ENCODE data around the gene USP31.

USP31 gene

DNA sequence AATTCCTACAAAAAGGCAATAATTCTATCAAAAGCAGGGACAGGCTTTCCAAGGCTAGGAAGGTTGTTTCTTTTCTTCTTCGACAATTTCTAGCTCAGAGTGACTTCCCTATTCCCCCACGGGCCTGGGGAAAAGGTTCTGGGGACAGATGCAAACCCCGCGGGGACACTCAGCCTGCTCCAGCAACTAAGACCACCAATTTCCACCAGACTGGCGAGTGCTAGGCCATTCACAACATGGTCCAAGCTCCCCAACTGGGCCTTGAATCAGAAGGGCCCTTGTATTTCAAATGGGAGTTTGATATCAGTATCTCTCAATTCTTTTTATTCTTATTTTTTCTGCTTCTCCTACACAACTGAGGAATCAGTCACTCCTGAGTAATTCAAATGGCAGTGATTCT lies 86.7 kb downstream of the USP31 start:
- TF ChIP-seq, protein P1, sequence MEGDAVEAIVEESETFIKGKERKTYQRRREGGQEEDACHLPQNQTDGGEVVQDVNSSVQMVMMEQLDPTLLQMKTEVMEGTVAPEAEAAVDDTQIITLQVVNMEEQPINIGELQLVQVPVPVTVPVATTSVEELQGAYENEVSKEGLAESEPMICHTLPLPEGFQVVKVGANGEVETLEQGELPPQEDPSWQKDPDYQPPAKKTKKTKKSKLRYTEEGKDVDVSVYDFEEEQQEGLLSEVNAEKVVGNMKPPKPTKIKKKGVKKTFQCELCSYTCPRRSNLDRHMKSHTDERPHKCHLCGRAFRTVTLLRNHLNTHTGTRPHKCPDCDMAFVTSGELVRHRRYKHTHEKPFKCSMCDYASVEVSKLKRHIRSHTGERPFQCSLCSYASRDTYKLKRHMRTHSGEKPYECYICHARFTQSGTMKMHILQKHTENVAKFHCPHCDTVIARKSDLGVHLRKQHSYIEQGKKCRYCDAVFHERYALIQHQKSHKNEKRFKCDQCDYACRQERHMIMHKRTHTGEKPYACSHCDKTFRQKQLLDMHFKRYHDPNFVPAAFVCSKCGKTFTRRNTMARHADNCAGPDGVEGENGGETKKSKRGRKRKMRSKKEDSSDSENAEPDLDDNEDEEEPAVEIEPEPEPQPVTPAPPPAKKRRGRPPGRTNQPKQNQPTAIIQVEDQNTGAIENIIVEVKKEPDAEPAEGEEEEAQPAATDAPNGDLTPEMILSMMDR (IDR thresholded peaks at IDR 0.05; ENCODE audit: borderline replicate concordance, control extremely low read depth, extremely low read depth, insufficient read depth, missing control alignments): no peak
- in situ Hi-C loops (cut with MboI; ENCODE audit: low sequenced_read_pairs, unreplicated experiment): no loop called here
- no peak for DNase-seq (ENCODE audit: low spot score)

- TF ChIP-seq, protein P1 (IDR thresholded peaks at IDR 0.05; ENCODE audit: borderline replicate concordance, control extremely low read depth, extremely low read depth, insufficient read depth, missing control alignments): no peak
- in situ Hi-C loops (cut with MboI; ENCODE audit: low sequenced_read_pairs, unreplicated experiment): no loop called here
- no peak for DNase-seq (ENCODE audit: low spot score)
These were observed 87.6 kb downstream of the USP31 start for GRCh38 chr16:23061669-23062068.

DNA sequence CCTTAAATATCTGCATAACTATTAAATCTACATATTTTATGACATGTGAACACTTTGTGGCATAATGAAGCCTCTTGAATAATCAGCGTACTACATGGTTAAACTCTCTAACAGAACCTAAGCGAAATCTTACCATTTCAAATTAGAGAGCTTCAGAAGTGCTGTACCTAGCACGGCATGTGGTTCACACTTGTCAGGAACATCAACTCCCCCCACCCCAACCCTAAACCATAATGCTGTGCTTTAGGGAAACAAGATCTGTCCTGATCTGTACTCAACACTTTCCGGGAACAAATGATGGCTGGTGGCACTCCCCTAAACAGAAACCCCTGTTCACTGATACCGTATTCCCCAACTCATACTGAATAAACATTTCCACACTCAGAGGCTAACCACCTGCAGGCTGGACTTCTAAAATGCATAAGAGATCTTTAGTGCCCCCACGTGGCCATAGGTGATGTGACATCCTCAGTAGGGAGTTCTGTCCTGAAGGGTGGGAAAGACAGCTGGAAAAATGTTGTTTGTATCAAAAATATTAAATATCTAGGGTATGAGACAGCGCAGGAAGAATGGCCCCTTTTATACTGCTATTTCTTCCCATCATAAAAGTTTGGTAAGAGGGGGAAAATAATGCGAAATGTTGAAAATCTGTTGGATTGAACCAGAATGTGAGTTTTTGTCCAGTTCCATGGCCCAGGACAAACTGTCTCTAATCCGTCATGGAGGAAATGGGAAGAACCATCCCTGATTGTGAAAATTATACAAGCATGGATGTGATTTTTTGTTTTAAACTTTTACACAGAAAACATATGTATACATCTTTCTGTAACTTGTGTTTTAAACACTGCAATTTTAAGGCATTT lies 88.6 kb downstream of the USP31 start:
- TF ChIP-seq, protein P1 (IDR thresholded peaks at IDR 0.05; ENCODE audit: borderline replicate concordance, control extremely low read depth, extremely low read depth, insufficient read depth, missing control alignments): peak; percentile 74
- DNase-seq (ENCODE audit: low spot score): peak; percentile 66
- in situ Hi-C loops (cut with MboI; ENCODE audit: low sequenced_read_pairs, unreplicated experiment): no loop called here

GRCh38 chr16:23059433-23059832 lies 89.8 kb downstream of the USP31 start:
- in situ Hi-C loops (cut with MboI; ENCODE audit: low sequenced_read_pairs, unreplicated experiment): no loop called here
- TF ChIP-seq, protein P1 (IDR thresholded peaks at IDR 0.05; ENCODE audit: borderline replicate concordance, control extremely low read depth, extremely low read depth, insufficient read depth, missing control alignments): no peak
- no peak for DNase-seq (ENCODE audit: low spot score)

DNA sequence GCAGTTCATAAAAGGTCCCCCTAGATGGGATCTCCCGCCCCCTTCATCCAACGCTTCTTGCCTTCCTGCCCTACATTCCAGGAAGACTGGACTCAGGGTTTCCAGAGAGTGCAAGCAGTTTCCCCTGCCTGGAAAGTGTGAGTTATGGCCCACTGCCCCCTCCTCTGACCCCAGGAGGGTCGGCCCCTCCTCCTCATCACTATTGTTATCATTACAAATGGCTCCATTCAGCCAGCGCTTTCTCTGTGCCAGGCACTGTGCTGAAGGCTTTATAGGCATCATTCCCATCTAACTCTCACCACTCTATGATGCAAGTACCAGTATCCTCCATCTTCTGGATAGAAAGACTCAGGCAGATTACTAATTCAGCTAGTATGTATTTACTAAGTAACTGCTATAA lies 90.7 kb downstream of the USP31 start:
- DNase-seq (ENCODE audit: low spot score): no peak
- TF ChIP-seq, protein P1 (IDR thresholded peaks at IDR 0.05; ENCODE audit: borderline replicate concordance, control extremely low read depth, extremely low read depth, insufficient read depth, missing control alignments): no peak
- in situ Hi-C loops (cut with MboI; ENCODE audit: low sequenced_read_pairs, unreplicated experiment): no loop called here

GRCh38 chr16:23057013-23057596 lies 92.1 kb downstream of the USP31 start:
- in situ Hi-C loops (cut with MboI; ENCODE audit: low sequenced_read_pairs, unreplicated experiment): no loop called here
- TF ChIP-seq, protein P1 (IDR thresholded peaks at IDR 0.05; ENCODE audit: borderline replicate concordance, control extremely low read depth, extremely low read depth, insufficient read depth, missing control alignments): no peak
- no peak for DNase-seq (ENCODE audit: low spot score)

Data from GM13976 (cell line).